Measurements from ENCODE around the gene FUBP3.
A peak's percentile ranks its signal among the peaks of the same experiment; 100 is the strongest.

FUBP3 gene

GRCh38 chr9:130575514-130575913 is 3.9 kb upstream of the FUBP3 start:
- no peak overlapping the region for H3K4me3 ChIP-seq (replicated peaks; ENCODE audit: insufficient read depth, low read length)
- no peaks in the 10 kb centered on the region for H3K27me3 ChIP-seq (ENCODE audit: insufficient read depth, poor library complexity, severe bottlenecking)
- no peak overlapping the region for H3K27ac ChIP-seq (replicated peaks)
- DNase-seq (ENCODE audit: low read depth in 1 of 2, low spot score in 1 of 2), result no peak
- TF ChIP-seq CTCF (IDR thresholded peaks at IDR 0.05; ENCODE audit: insufficient read depth, low read length) (no peak), POLR2AphosphoS5 (IDR thresholded peaks at IDR 0.05; ENCODE audit: low read depth) (no peak), GABPA (IDR thresholded peaks at IDR 0.05; ENCODE audit: low read depth) (no peak), SPI1 (IDR thresholded peaks at IDR 0.05; ENCODE audit: borderline replicate concordance, low read depth) (no peak), REST (IDR thresholded peaks at IDR 0.05; ENCODE audit: insufficient replicate concordance, low read depth) (no peak)

GRCh38 chr9:130576176-130576575 is 3.2 kb upstream of the FUBP3 start:
- no peaks in the 10 kb centered on the region for H3K27me3 ChIP-seq (ENCODE audit: insufficient read depth, poor library complexity, severe bottlenecking)
- DNase-seq (ENCODE audit: low read depth in 1 of 2, low spot score in 1 of 2), result peak in 1 of 2 experiments; percentile 13
- no peak overlapping the region for H3K4me3 ChIP-seq (replicated peaks; ENCODE audit: insufficient read depth, low read length)
- TF ChIP-seq POLR2AphosphoS5 (IDR thresholded peaks at IDR 0.05; ENCODE audit: low read depth), result no peak
- TF ChIP-seq REST (IDR thresholded peaks at IDR 0.05; ENCODE audit: insufficient replicate concordance, low read depth), result no peak
- TF ChIP-seq GABPA (IDR thresholded peaks at IDR 0.05; ENCODE audit: low read depth), result no peak
- no peak for TF ChIP-seq CTCF (IDR thresholded peaks at IDR 0.05; ENCODE audit: insufficient read depth, low read length)
- no peak for TF ChIP-seq SPI1 (IDR thresholded peaks at IDR 0.05; ENCODE audit: borderline replicate concordance, low read depth)
- H3K27ac ChIP-seq (replicated peaks), result peak overlapping the region; percentile 42; the same call in 1 of the 2 replicates

- Histone ChIP-seq H3K4me3 (replicated peaks; ENCODE audit: insufficient read depth, low read length) (peak overlapping the region; percentile 94), H3K27me3 (ENCODE audit: insufficient read depth, poor library complexity, severe bottlenecking) (no peaks in the 10 kb centered on the region), H3K27ac (replicated peaks) (peak overlapping the region; percentile 80)
- DNase-seq (ENCODE audit: low read depth in 1 of 2, low spot score in 1 of 2), result peak in 1 of 2 experiments; percentile 8
- TF ChIP-seq POLR2AphosphoS5 (IDR thresholded peaks at IDR 0.05; ENCODE audit: low read depth) (no peak), GABPA (IDR thresholded peaks at IDR 0.05; ENCODE audit: low read depth) (no peak), REST (IDR thresholded peaks at IDR 0.05; ENCODE audit: insufficient replicate concordance, low read depth) (no peak), SPI1 (IDR thresholded peaks at IDR 0.05; ENCODE audit: borderline replicate concordance, low read depth) (no peak), CTCF (IDR thresholded peaks at IDR 0.05; ENCODE audit: insufficient read depth, low read length) (no peak)
These were observed 524 bp downstream of the FUBP3 start for GRCh38 chr9:130579738-130580463.
